ENCODE data around the gene C3orf38. TPM values are rescaled to one million over a fixed set of nuclear protein-coding genes. Genes with fewer than 3 reads are reported as not detected.

The C3orf38 gene
- total and polyA plus RNA-seq, 9 of the 15 experiments (the other 6 are each of a cell fraction or from before 2014, with no cell fraction given), result 8.7 to 22.1 (median 16.2) TPM

- Histone ChIP-seq H3K27me3 (ENCODE audit: control insufficient read depth in 2 of 2, insufficient read depth in 2 of 2, low read length in 2 of 2) (no peaks in the 10 kb centered on the region), H3K27ac (ENCODE audit: extremely low read depth, low read depth, low read length) (no peak overlapping the region), H3K9me1 (ENCODE audit: control insufficient read depth, insufficient read depth, low read length) (no peaks in the 10 kb centered on the region), H3K4me3 (no peak overlapping the region), H3K36me3 (ENCODE audit: control insufficient read depth, insufficient read depth, low read length) (peaks cover 44% of the 10 kb centered on the region; the same call in 2 of the 3 replicates), H3K9me3 (replicated peaks; ENCODE audit: control insufficient read depth, insufficient read depth, low read depth, low read length) (no peaks in the 10 kb centered on the region), H3K79me2 (ENCODE audit: control insufficient read depth, insufficient read depth, low read length) (peaks cover 20% of the 10 kb centered on the region; the same call in 2 of the 3 replicates), H3K9ac (ENCODE audit: insufficient read depth in 1 of 2, low read depth in 2 of 2, low read length in 2 of 2) (no peak overlapping the region), H4K20me1 (replicated peaks; ENCODE audit: control insufficient read depth, insufficient read depth, low read length) (no peaks in the 10 kb centered on the region), H2AFZ (ENCODE audit: low read depth, low read length) (no peak overlapping the region), H3K4me1 (replicated peaks in 1 of 2; ENCODE audit: control insufficient read depth in 2 of 2, insufficient read depth in 2 of 2, low read length in 2 of 2) (no peaks in the 10 kb centered on the region; a peak in 1 of 5 replicates), H3K4me2 (ENCODE audit: insufficient read depth, low read length) (no peak overlapping the region)
- in situ Hi-C loops (cut with MboI), result no loop called here
- ATAC-seq (peak; percentile 97), FAIRE-seq (peak; percentile 65), DNase-seq (ENCODE audit: extremely low read depth in 1 of 4, low spot score in 3 of 4) (peak; percentile 25 to 79 (median 47))
- ChIA-PET CTCF (ENCODE audit: low intra/inter-chr PET ratio) (interaction anchor here (0.6 kb wide), 1 partner anchor 305 kb away, joined by 3 read pairs; no protein-coding TSS in a partner anchor), POLR2A (interaction anchor here (0.6 to 0.9 kb wide), 4 partner anchors 13 to 108 kb away, joined by 3 to 4 read pairs (median 3); no protein-coding TSS in a partner anchor)
- BruUV-seq (replicated peaks), result no TSS peak
- intact Hi-C loops (cut with micrococcal nuclease), result loop anchor here (1.0 to 10.0 kb wide), 4 partner anchors 55 to 851 kb away; partner anchors contain the start of genes CGGBP1 and ZNF654
- WGBS (ENCODE audit: insufficient coverage, low coverage, missing lambda C conversion rate), result 38% methylated on average over 4 of the region's 5 CpGs
- TF ChIP-seq HDAC1 (IDR thresholded peaks at IDR 0.05), result no peak
- TF ChIP-seq KLF6 (CRISPR knock-in tag; IDR thresholded peaks at IDR 0.05; ENCODE audit: borderline replicate concordance), result no peak
- TF ChIP-seq ZNF76 (CRISPR knock-in tag; IDR thresholded peaks at IDR 0.05; ENCODE audit: borderline replicate concordance), result no peak
- peak; percentile 28; the same call in 1 of the 2 replicates for TF ChIP-seq REST (IDR thresholded peaks at IDR 0.05; ENCODE audit: borderline replicate concordance)
- no peak for TF ChIP-seq REST (CRISPR knock-in tag; IDR thresholded peaks at IDR 0.05; ENCODE audit: low read depth)
- no peak for TF ChIP-seq POLR2AphosphoS2 (IDR thresholded peaks at IDR 0.05; ENCODE audit: low read length)
- TF ChIP-seq PURB (CRISPR knock-in tag; IDR thresholded peaks at IDR 0.05; ENCODE audit: low read depth), result no peak
- no peak for TF ChIP-seq CBFB (CRISPR knock-in tag; IDR thresholded peaks at IDR 0.05)
- TF ChIP-seq ZSCAN29 (IDR thresholded peaks at IDR 0.05), result no peak
- no peak for TF ChIP-seq SNAPC5 (CRISPR knock-in tag; IDR thresholded peaks at IDR 0.05)
- no peak for TF ChIP-seq ZNF165 (CRISPR knock-in tag; IDR thresholded peaks at IDR 0.05; ENCODE audit: borderline replicate concordance)
Measured at GRCh38 chr3:88113311-88114162, 36.2 kb upstream of the C3orf38 start.
